DND-41 (cell line): Measurements from ENCODE around the gene THNSL1.
"Not testable (repeated sequence)": the region's sequence is repeated elsewhere in the genome, so short reads cannot be mapped to it uniquely, and the experiment has no call there.

Experiments used
- ATAC-seq: fragments of 200-7000 bp; cut with Tn5 transposase; 3 replicates; pipeline ENCODE4 v1.9.1; 2021; ENCODE audit warnings: low read depth; ENCODE audit not compliant: insufficient read depth
- DNase-seq: peaks from one replicate; pipeline ENCODE4 v3.0.0-alpha.2; 2020
- H2AFZ ChIP-seq: 2 replicates; pipeline ENCODE4 v1.6.0; 2012; ENCODE audit warnings: low read depth, low read length
- H3K27ac ChIP-seq: 2 replicates; pipeline ENCODE4 v1.5.1; 2012; ENCODE audit warnings: low read length, inconsistent platforms
- H3K27me3 ChIP-seq: fragments of 200-600 bp; sonication (generic); 2 replicates; pipeline ENCODE4 v1.6.0; 2012; ENCODE audit warnings: low read length, mild to moderate bottlenecking, inconsistent platforms; ENCODE audit not compliant: insufficient read depth, poor library complexity
- H3K36me3 ChIP-seq: 2 replicates; pipeline ENCODE4 v1.5.1; 2012; ENCODE audit warnings: low read length, inconsistent platforms; ENCODE audit not compliant: insufficient read depth
- H3K4me1 ChIP-seq: 2 replicates; pipeline ENCODE4 v1.5.1; 2012; ENCODE audit warnings: mild to moderate bottlenecking, low read length; ENCODE audit not compliant: insufficient read depth
- H3K4me2 ChIP-seq: 2 replicates; pipeline ENCODE4 v1.6.0; 2012; ENCODE audit warnings: mild to moderate bottlenecking, moderate library complexity, low read length, inconsistent platforms; ENCODE audit not compliant: insufficient read depth
- H3K4me3 ChIP-seq, 2 experiments: fragments of 200-600 bp in 1 of 2; shearing (Covaris generic) in 1 of 2; 2 replicates each; pipeline ENCODE4 v1.5.1; 2012 to 2016; ENCODE audit warnings: inconsistent platforms in 2 of 2, low read length in 2 of 2, mild to moderate bottlenecking in 2 of 2, low read depth in 1 of 2, moderate library complexity in 1 of 2
- H3K79me2 ChIP-seq: 2 replicates; pipeline ENCODE4 v1.6.0; 2012; ENCODE audit warnings: low read length, inconsistent platforms; ENCODE audit not compliant: insufficient read depth
- H3K9ac ChIP-seq: 2 replicates; pipeline ENCODE4 v1.6.0; 2012; ENCODE audit warnings: low read depth, mild to moderate bottlenecking, inconsistent platforms, low read length, moderate library complexity
- H3K9me3 ChIP-seq: 2 replicates; pipeline ENCODE4 v1.5.1; 2012; ENCODE audit warnings: low read length, moderate library complexity, mild to moderate bottlenecking, inconsistent platforms; ENCODE audit not compliant: insufficient read depth, severe bottlenecking
- H4K20me1 ChIP-seq: 2 replicates; pipeline ENCODE4 v1.6.0; 2012; ENCODE audit warnings: low read length; ENCODE audit not compliant: insufficient read depth
- EZH2 ChIP-seq: IDR thresholded peaks from 3 replicates; pipeline ENCODE4 v1.6.1; 2012; ENCODE audit warnings: borderline replicate concordance, low read depth, mild to moderate bottlenecking, moderate library complexity, low read length, inconsistent platforms; ENCODE audit not compliant: severe bottlenecking
- TF ChIP-seq, protein P1 (sequence below): IDR thresholded peaks from 2 replicates; pipeline ENCODE4 v1.5.1; 2012; ENCODE audit warnings: borderline replicate concordance, low read length, moderate library complexity, mild to moderate bottlenecking; ENCODE audit not compliant: poor library complexity, severe bottlenecking; ENCODE audit errors: extremely low read depth

THNSL1 gene

GRCh38 chr10:24995072-24995471 lies 21.3 kb upstream of the THNSL1 start:
- Histone ChIP-seq H2AFZ (no peak overlapping the region), H3K27ac (no peak overlapping the region), H4K20me1 (no peaks in the 10 kb centered on the region), H3K27me3 (no peaks in the 10 kb centered on the region), H3K4me2 (no peak overlapping the region), H3K9me3 (no peaks in the 10 kb centered on the region), H3K36me3 (no peaks in the 10 kb centered on the region), H3K79me2 (no peaks in the 10 kb centered on the region), H3K9ac (no peak overlapping the region), H3K4me3 (no peak overlapping the region), H3K4me1 (no peaks in the 10 kb centered on the region)
- DNase-seq = no peak
- TF ChIP-seq, protein P1, sequence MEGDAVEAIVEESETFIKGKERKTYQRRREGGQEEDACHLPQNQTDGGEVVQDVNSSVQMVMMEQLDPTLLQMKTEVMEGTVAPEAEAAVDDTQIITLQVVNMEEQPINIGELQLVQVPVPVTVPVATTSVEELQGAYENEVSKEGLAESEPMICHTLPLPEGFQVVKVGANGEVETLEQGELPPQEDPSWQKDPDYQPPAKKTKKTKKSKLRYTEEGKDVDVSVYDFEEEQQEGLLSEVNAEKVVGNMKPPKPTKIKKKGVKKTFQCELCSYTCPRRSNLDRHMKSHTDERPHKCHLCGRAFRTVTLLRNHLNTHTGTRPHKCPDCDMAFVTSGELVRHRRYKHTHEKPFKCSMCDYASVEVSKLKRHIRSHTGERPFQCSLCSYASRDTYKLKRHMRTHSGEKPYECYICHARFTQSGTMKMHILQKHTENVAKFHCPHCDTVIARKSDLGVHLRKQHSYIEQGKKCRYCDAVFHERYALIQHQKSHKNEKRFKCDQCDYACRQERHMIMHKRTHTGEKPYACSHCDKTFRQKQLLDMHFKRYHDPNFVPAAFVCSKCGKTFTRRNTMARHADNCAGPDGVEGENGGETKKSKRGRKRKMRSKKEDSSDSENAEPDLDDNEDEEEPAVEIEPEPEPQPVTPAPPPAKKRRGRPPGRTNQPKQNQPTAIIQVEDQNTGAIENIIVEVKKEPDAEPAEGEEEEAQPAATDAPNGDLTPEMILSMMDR = no peak
- no peak for TF ChIP-seq EZH2
- no peak for ATAC-seq

DNA sequence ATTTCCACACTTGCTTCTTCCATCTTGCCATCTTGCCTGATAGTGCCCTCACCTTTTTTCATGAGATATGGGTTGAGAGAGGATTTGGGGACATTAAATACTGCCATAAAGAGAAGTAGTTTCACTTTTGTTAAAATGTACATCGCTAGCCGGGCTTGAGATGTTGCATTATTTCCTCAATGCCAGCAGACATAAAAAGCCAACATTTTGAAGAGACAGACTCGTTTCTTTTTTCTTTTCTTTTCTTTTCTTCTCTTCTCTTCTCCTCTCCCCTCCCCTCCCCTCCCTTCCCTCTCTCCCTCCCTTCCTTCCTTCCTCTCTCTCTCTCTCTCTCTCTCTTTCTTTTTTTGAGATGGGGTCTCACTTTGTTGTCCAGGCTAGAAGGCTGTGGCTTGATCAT lies 18.4 kb upstream of the THNSL1 start:
- H3K9ac ChIP-seq = no peak overlapping the region
- H3K36me3 ChIP-seq = no peaks in the 10 kb centered on the region

DNA sequence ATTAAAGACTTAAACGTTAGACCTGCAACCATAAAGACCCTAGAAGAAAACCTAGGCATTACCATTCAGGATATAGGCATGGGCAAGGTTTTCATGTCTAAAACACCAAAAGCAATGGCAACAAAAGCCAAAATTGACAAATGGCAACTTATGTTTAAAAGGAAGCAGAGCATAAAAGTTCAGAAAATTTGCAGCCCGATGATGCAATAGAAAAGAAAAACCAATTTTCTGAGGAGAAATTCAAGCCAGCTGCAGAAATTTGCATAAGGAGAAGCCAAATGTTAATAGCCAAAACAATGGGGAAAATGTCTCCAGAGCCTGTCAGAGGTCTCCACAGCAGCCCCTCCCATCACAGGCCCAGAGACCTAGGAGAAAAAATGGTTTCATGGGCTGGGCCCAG lies 4.8 kb upstream of the THNSL1 start:
- not testable (repeated sequence) for H3K36me3 ChIP-seq, H3K79me2 ChIP-seq, ATAC-seq

More for the DNA sequence above, 18.4 kb upstream of the THNSL1 start:
- no peak overlapping the region for H3K4me3 ChIP-seq
- H3K27ac ChIP-seq = no peak overlapping the region
- DNase-seq (no peak), ATAC-seq (no peak)
- TF ChIP-seq, protein P1 = no peak
- TF ChIP-seq EZH2 = no peak
- H3K4me1 ChIP-seq = no peaks in the 10 kb centered on the region
- H3K4me2 ChIP-seq = no peak overlapping the region
- H4K20me1 ChIP-seq = no peaks in the 10 kb centered on the region
- H3K27me3 ChIP-seq = no peaks in the 10 kb centered on the region
- H2AFZ ChIP-seq = no peak overlapping the region
- H3K9me3 ChIP-seq = no peaks in the 10 kb centered on the region
- H3K79me2 ChIP-seq = no peaks in the 10 kb centered on the region

GRCh38 chr10:25014579-25014978 lies 1.8 kb upstream of the THNSL1 start:
- Histone ChIP-seq H3K4me3 (no peak overlapping the region), H3K36me3 (no peaks in the 10 kb centered on the region), H3K9ac (no peak overlapping the region), H3K27me3 (no peaks in the 10 kb centered on the region), H3K4me2 (no peak overlapping the region), H3K27ac (no peak overlapping the region), H3K9me3 (no peaks in the 10 kb centered on the region), H4K20me1 (no peaks in the 10 kb centered on the region), H2AFZ (no peak overlapping the region), H3K4me1 (peaks cover 31% of the 10 kb centered on the region), H3K79me2 (peaks cover 22% of the 10 kb centered on the region)
- no peak for ATAC-seq
- TF ChIP-seq, protein P1 = no peak
- no peak for TF ChIP-seq EZH2
- no peak for DNase-seq

More for the DNA sequence above, 4.8 kb upstream of the THNSL1 start:
- not testable (repeated sequence) for H2AFZ ChIP-seq, H3K9ac ChIP-seq, H4K20me1 ChIP-seq, H3K4me3 ChIP-seq, DNase-seq, H3K4me2 ChIP-seq, H3K27ac ChIP-seq, H3K9me3 ChIP-seq, H3K27me3 ChIP-seq
- H3K4me1 ChIP-seq = peaks cover 14% of the 10 kb centered on the region
